ENCODE measurements around the gene WDFY4. TPM values are rescaled to one million over a fixed set of nuclear protein-coding genes. Genes with fewer than 3 reads are reported as not detected.

The WDFY4 gene
- polyA plus RNA-seq, 4 donors: under 0.01 to 3.2 (median 0.88) TPM

- no peak overlapping the region for H3K4me3 ChIP-seq (ENCODE audit: low read depth in 1 of 3, low read length in 3 of 3)
- H3K36me3 ChIP-seq (ENCODE audit: control insufficient read depth in 3 of 3, insufficient read depth in 2 of 3, low read depth in 1 of 3, low read length in 3 of 3): no peaks in the 10 kb centered on the region
- DNase-seq (peak; percentile 62 to 74), FAIRE-seq (no peak)
- H3K4me1 ChIP-seq (ENCODE audit: control insufficient read depth in 3 of 3, insufficient read depth in 2 of 3, low read depth in 1 of 3, low read length in 2 of 3): peaks cover 0 to 11% (median 0%) of the 10 kb centered on the region in 3 donors
- H3K27me3 ChIP-seq (ENCODE audit: control insufficient read depth in 3 of 3, insufficient read depth in 3 of 3, low read length in 3 of 3): peaks cover 0 to 28% (median 0%) of the 10 kb centered on the region in 3 donors
- H3K9me3 ChIP-seq (ENCODE audit: control insufficient read depth in 2 of 2, insufficient read depth in 1 of 2, low read depth in 1 of 2, low read length in 1 of 2): peaks cover 0 to 5% of the 10 kb centered on the region in 2 donors
- WGBS, 3 donors: 36 to 41% (median 39%) methylated on average over 19 of the region's 19 CpGs
- H3K27ac ChIP-seq (ENCODE audit: low read depth in 1 of 3, low read length in 2 of 3): no peak overlapping the region
Observed at GRCh38 chr10:48658243-48658974, 26.3 kb upstream of the WDFY4 start.

- Histone ChIP-seq H3K36me3 (ENCODE audit: control insufficient read depth in 3 of 3, insufficient read depth in 2 of 3, low read depth in 1 of 3, low read length in 3 of 3) (no peaks in the 10 kb centered on the region), H3K9me3 (ENCODE audit: control insufficient read depth in 2 of 2, insufficient read depth in 1 of 2, low read depth in 1 of 2, low read length in 1 of 2) (peaks cover 0 to 5% of the 10 kb centered on the region in 2 donors), H3K27ac (ENCODE audit: low read depth in 1 of 3, low read length in 2 of 3) (no peak overlapping the region), H3K27me3 (ENCODE audit: control insufficient read depth in 3 of 3, insufficient read depth in 3 of 3, low read length in 3 of 3) (peaks cover 0 to 28% (median 0%) of the 10 kb centered on the region in 3 donors), H3K4me3 (ENCODE audit: low read depth in 1 of 3, low read length in 3 of 3) (no peak overlapping the region), H3K4me1 (ENCODE audit: control insufficient read depth in 3 of 3, insufficient read depth in 2 of 3, low read depth in 1 of 3, low read length in 2 of 3) (peaks cover 0 to 11% (median 0%) of the 10 kb centered on the region in 3 donors)
- FAIRE-seq (no peak), DNase-seq (no peak)
- WGBS, 3 donors: 82 to 86% (median 84%) methylated on average over 9 of the region's 9 CpGs
Observed at GRCh38 chr10:48658975-48659269, 25.8 kb upstream of the WDFY4 start.

- 22 to 28% (median 23%) methylated on average over 2 of the region's 2 CpGs for WGBS, 3 donors
- Histone ChIP-seq H3K36me3 (ENCODE audit: control insufficient read depth in 3 of 3, insufficient read depth in 2 of 3, low read depth in 1 of 3, low read length in 3 of 3) (no peaks in the 10 kb centered on the region), H3K9me3 (ENCODE audit: control insufficient read depth in 2 of 2, insufficient read depth in 1 of 2, low read depth in 1 of 2, low read length in 1 of 2) (no peaks in the 10 kb centered on the region), H3K4me3 (ENCODE audit: low read depth in 1 of 3, low read length in 3 of 3) (no peak overlapping the region), H3K27ac (ENCODE audit: low read depth in 1 of 3, low read length in 2 of 3) (no peak overlapping the region), H3K27me3 (ENCODE audit: control insufficient read depth in 3 of 3, insufficient read depth in 3 of 3, low read length in 3 of 3) (peaks cover 0 to 25% (median 0%) of the 10 kb centered on the region in 3 donors), H3K4me1 (ENCODE audit: control insufficient read depth in 3 of 3, insufficient read depth in 2 of 3, low read depth in 1 of 3, low read length in 2 of 3) (peaks cover 0 to 11% (median 0%) of the 10 kb centered on the region in 3 donors)
- no peak for FAIRE-seq
- DNase-seq: no peak
Observed at GRCh38 chr10:48659790-48660189, 24.9 kb upstream of the WDFY4 start.

- Histone ChIP-seq H3K36me3 (ENCODE audit: control insufficient read depth in 3 of 3, insufficient read depth in 2 of 3, low read depth in 1 of 3, low read length in 3 of 3) (no peaks in the 10 kb centered on the region), H3K4me3 (ENCODE audit: low read depth in 1 of 3, low read length in 3 of 3) (no peak overlapping the region), H3K9me3 (ENCODE audit: control insufficient read depth in 2 of 2, insufficient read depth in 1 of 2, low read depth in 1 of 2, low read length in 1 of 2) (no peaks in the 10 kb centered on the region), H3K27ac (ENCODE audit: low read depth in 1 of 3, low read length in 2 of 3) (no peak overlapping the region), H3K4me1 (ENCODE audit: control insufficient read depth in 3 of 3, insufficient read depth in 2 of 3, low read depth in 1 of 3, low read length in 2 of 3) (peaks cover 0 to 5% (median 0%) of the 10 kb centered on the region in 3 donors), H3K27me3 (ENCODE audit: control insufficient read depth in 3 of 3, insufficient read depth in 3 of 3, low read length in 3 of 3) (peaks cover 0 to 15% (median 0%) of the 10 kb centered on the region in 3 donors)
- DNase-seq (no peak), FAIRE-seq (no peak)
Observed at GRCh38 chr10:48661441-48661840, 23.2 kb upstream of the WDFY4 start.

GRCh38 chr10:48667960-48668590 is 16.6 kb upstream of the WDFY4 start:
- 76 to 82% (median 79%) methylated on average over 8 of the region's 8 CpGs for WGBS, 3 donors
- Histone ChIP-seq H3K27ac (ENCODE audit: low read depth in 1 of 3, low read length in 2 of 3) (peak overlapping the region in 1 of 3 donors; percentile 8), H3K27me3 (ENCODE audit: control insufficient read depth in 3 of 3, insufficient read depth in 3 of 3, low read length in 3 of 3) (peaks cover 0 to 4% (median 0%) of the 10 kb centered on the region in 3 donors), H3K36me3 (ENCODE audit: control insufficient read depth in 3 of 3, insufficient read depth in 2 of 3, low read depth in 1 of 3, low read length in 3 of 3) (no peaks in the 10 kb centered on the region), H3K9me3 (ENCODE audit: control insufficient read depth in 2 of 2, insufficient read depth in 1 of 2, low read depth in 1 of 2, low read length in 1 of 2) (no peaks in the 10 kb centered on the region), H3K4me1 (ENCODE audit: control insufficient read depth in 3 of 3, insufficient read depth in 2 of 3, low read depth in 1 of 3, low read length in 2 of 3) (no peaks in the 10 kb centered on the region), H3K4me3 (ENCODE audit: low read depth in 1 of 3, low read length in 3 of 3) (no peak overlapping the region)
- DNase-seq (no peak), FAIRE-seq (no peak)

GRCh38 chr10:48670978-48671913 is 13.4 kb upstream of the WDFY4 start:
- FAIRE-seq: no peak
- WGBS, 3 donors: 41 to 63% (median 60%) methylated on average over 24 to 28 of the region's 28 CpGs
- peak overlapping the region in 1 of 3 donors; percentile 4 for H3K27ac ChIP-seq (ENCODE audit: low read depth in 1 of 3, low read length in 2 of 3)

GRCh38 chr10:48671914-48672595 is 12.6 kb upstream of the WDFY4 start:
- H3K27ac ChIP-seq (ENCODE audit: low read depth in 1 of 3, low read length in 2 of 3): no peak overlapping the region
- H3K9me3 ChIP-seq (ENCODE audit: control insufficient read depth in 2 of 2, insufficient read depth in 1 of 2, low read depth in 1 of 2, low read length in 1 of 2): no peaks in the 10 kb centered on the region
- no peak overlapping the region for H3K4me3 ChIP-seq (ENCODE audit: low read depth in 1 of 3, low read length in 3 of 3)
- FAIRE-seq: no peak
- no peaks in the 10 kb centered on the region for H3K4me1 ChIP-seq (ENCODE audit: control insufficient read depth in 3 of 3, insufficient read depth in 2 of 3, low read depth in 1 of 3, low read length in 2 of 3)
- DNase-seq: no peak
- no peaks in the 10 kb centered on the region for H3K36me3 ChIP-seq (ENCODE audit: control insufficient read depth in 3 of 3, insufficient read depth in 2 of 3, low read depth in 1 of 3, low read length in 3 of 3)
- H3K27me3 ChIP-seq (ENCODE audit: control insufficient read depth in 3 of 3, insufficient read depth in 3 of 3, low read length in 3 of 3): peaks cover 0 to 4% (median 0%) of the 10 kb centered on the region in 3 donors
- 72 to 78% (median 73%) methylated on average over 26 of the region's 26 CpGs for WGBS, 3 donors

More at GRCh38 chr10:48670978-48671913, 13.4 kb upstream of the WDFY4 start:
- Histone ChIP-seq H3K27me3 (ENCODE audit: control insufficient read depth in 3 of 3, insufficient read depth in 3 of 3, low read length in 3 of 3) (peaks cover 0 to 4% (median 0%) of the 10 kb centered on the region in 3 donors), H3K36me3 (ENCODE audit: control insufficient read depth in 3 of 3, insufficient read depth in 2 of 3, low read depth in 1 of 3, low read length in 3 of 3) (no peaks in the 10 kb centered on the region), H3K4me1 (ENCODE audit: control insufficient read depth in 3 of 3, insufficient read depth in 2 of 3, low read depth in 1 of 3, low read length in 2 of 3) (no peaks in the 10 kb centered on the region), H3K4me3 (ENCODE audit: low read depth in 1 of 3, low read length in 3 of 3) (no peak overlapping the region), H3K9me3 (ENCODE audit: control insufficient read depth in 2 of 2, insufficient read depth in 1 of 2, low read depth in 1 of 2, low read length in 1 of 2) (no peaks in the 10 kb centered on the region)
- DNase-seq: no peak
